Raji (cell line): ENCODE data around the gene PGA3.
A peak's percentile ranks its signal among the peaks of the same experiment; 100 is the strongest.
"Not testable (repeated sequence)": the region's sequence is repeated elsewhere in the genome, so short reads cannot be mapped to it uniquely, and the experiment has no call there.

ENCODE experiments used
- POLR2A ChIP-seq: IDR thresholded peaks from 2 replicates; pipeline ENCODE4 v1.6.1; 2011; ENCODE audit warnings: low read depth, low read length, control low read depth; ENCODE audit not compliant: insufficient read depth

Gene PGA3

GRCh38 chr11:61202950-61203746, at the start of gene PGA3:
PGA3 (plus strand) TSS chr11:61203515; CDS start chr11:61203565, 50 bp downstream.
- not testable (repeated sequence) for TF ChIP-seq POLR2A

- TF ChIP-seq POLR2A, result no peak
Measured at GRCh38 chr11:61153593-61154095, 49.7 kb upstream of the PGA3 start.

- TF ChIP-seq POLR2A, result no peak
Measured at GRCh38 chr11:61154528-61154927, 48.8 kb upstream of the PGA3 start.

- TF ChIP-seq POLR2A, result no peak
Measured at GRCh38 chr11:61155312-61155711, 48.0 kb upstream of the PGA3 start.

- TF ChIP-seq POLR2A, result no peak
Measured at GRCh38 chr11:61155741-61156140, 47.6 kb upstream of the PGA3 start.

GRCh38 chr11:61157743-61158142, 45.6 kb upstream of the PGA3 start:
- TF ChIP-seq POLR2A, result no peak

GRCh38 chr11:61158691-61159381, 44.5 kb upstream of the PGA3 start:
- no peak for TF ChIP-seq POLR2A

GRCh38 chr11:61160487-61161189, 42.7 kb upstream of the PGA3 start:
- TF ChIP-seq POLR2A, result peak; percentile 87

GRCh38 chr11:61161190-61162091, 41.9 kb upstream of the PGA3 start, which contains the start of gene VPS37C:
VPS37C (minus strand) TSS chr11:61161426; CDS start chr11:61138829, 22,597 bp downstream.
- TF ChIP-seq POLR2A, result peak; percentile 90

GRCh38 chr11:61162092-61162941, 41.0 kb upstream of the PGA3 start:
- no peak for TF ChIP-seq POLR2A

- TF ChIP-seq POLR2A, result no peak
Measured at GRCh38 chr11:61163021-61163420, 40.3 kb upstream of the PGA3 start.

GRCh38 chr11:61163714-61164605, 39.4 kb upstream of the PGA3 start:
- no peak for TF ChIP-seq POLR2A
